Body of pancreas (tissue), 4 donors: Measurements from ENCODE around the gene EHBP1.

Experiments used
- CTCF ChIP-seq, 7 experiments: fragments of 450-650 bp in 4 of 7; fragments of 200-600 bp in 3 of 7; sonication (generic) in 3 of 7; IDR thresholded peaks; one replicate each; pipeline ENCODE4 v1.5.1; 2016 to 2019; ENCODE audit warnings: antibody characterized with exemption in 7 of 7
- POLR2A ChIP-seq, 3 donors: fragments of 450-650 bp; IDR thresholded peaks; one replicate each; pipeline ENCODE4 v1.6.1; 2016; ENCODE audit warnings: antibody characterized with exemption in 3 of 3, mild to moderate bottlenecking in 2 of 3

GRCh38 chr2:62783679-62784078, 78.2 kb downstream of the EHBP1 start:
- TF ChIP-seq CTCF (IDR thresholded peaks at IDR 0.05), result no peak
- no peak for TF ChIP-seq POLR2A (IDR thresholded peaks at IDR 0.05)
